MCF 10A (cell line): ENCODE data around the gene IL17REL. TPM values are rescaled to one million over a fixed set of nuclear protein-coding genes. Genes with fewer than 3 reads are reported as not detected.
"Not testable (repeated sequence)": the region's sequence is repeated elsewhere in the genome, so short reads cannot be mapped to it uniquely, and the experiment has no call there.

Experiments used
- BruUV-seq: library from RNA; stranded (reverse); fragments of 400-500 nt; replicated peaks from 2 replicates; lab custom pipeline; 2021; lab: Mats Ljungman, UMichigan
- CTCF ChIA-PET: fragments of 300-600 bp; sonication (Branson Sonifier 250); formaldehyde crosslinking; extraction: SDS; loops from one replicate; lab custom pipeline; 2021; ENCODE audit warnings: antibody characterized with exemption, inconsistent platforms; lab: Yijun Ruan, JAX
- POLR2A ChIA-PET: fragments of 300-600, 350-650 bp; sonication (Branson Sonifier 250); formaldehyde crosslinking; extraction: SDS; loops from one replicate; lab custom pipeline; 2020; ENCODE audit warnings: antibody characterized with exemption, inconsistent platforms; lab: Yijun Ruan, JAX
- DNase-seq: peaks from one replicate; pipeline ENCODE4 v3.0.0-alpha.2; 2018; ENCODE audit not compliant: unreplicated experiment
- H3K27ac Mint-ChIP-seq: one replicate; pipeline ENCODE4 v1.8.0; 2022; ENCODE audit warnings: mild to moderate bottlenecking, low read depth, mixed read lengths; ENCODE audit not compliant: unreplicated experiment
- H3K27me3 Mint-ChIP-seq: one replicate; pipeline ENCODE4 v1.8.0; 2022; ENCODE audit warnings: mixed read lengths; ENCODE audit not compliant: insufficient read depth, unreplicated experiment
- H3K36me3 Mint-ChIP-seq: one replicate; pipeline ENCODE4 v1.8.0; 2022; ENCODE audit warnings: mild to moderate bottlenecking, moderate library complexity, mixed read lengths; ENCODE audit not compliant: insufficient read depth, unreplicated experiment
- H3K4me1 Mint-ChIP-seq: one replicate; pipeline ENCODE4 v1.8.0; 2022; ENCODE audit warnings: mixed read lengths; ENCODE audit not compliant: insufficient read depth, unreplicated experiment
- H3K4me3 Mint-ChIP-seq: one replicate; pipeline ENCODE4 v1.8.0; 2022; ENCODE audit warnings: mild to moderate bottlenecking, moderate library complexity, mixed read lengths; ENCODE audit not compliant: unreplicated experiment
- H3K9me3 Mint-ChIP-seq: one replicate; pipeline ENCODE4 v1.8.0; 2022; ENCODE audit warnings: mixed read lengths; ENCODE audit not compliant: unreplicated experiment
- CTCF ChIP-seq: fragments of 200-600 bp; IDR thresholded peaks from one replicate; pipeline ENCODE4 v1.8.0; 2022; ENCODE audit warnings: antibody characterized with exemption, mild to moderate bottlenecking; ENCODE audit not compliant: unreplicated experiment
- intact Hi-C: fragments of 100-400 bp; cut with micrococcal nuclease; formaldehyde crosslinking; loops from 2 replicates; pipeline ENCODE4 v1.14.1; 2022
- microRNA-seq: library from miRNA; unstranded; fragments of <30 nt; microRNA quantifications from one replicate; pipeline ENCODE4 v1.2.0, GENCODE V29; 2022
- total RNA-seq: library from RNA; stranded (reverse); gene quantifications from 2 replicates; pipeline ENCODE4 v1.2.3, GENCODE V29; 2022

Gene IL17REL
- total RNA-seq, 1 experiment from 2014 or later = not detected

GRCh38 chr22:49946612-49947295 is 65.8 kb downstream of the IL17REL start:
- Mint-ChIP-seq H3K27ac (peak overlapping the region; percentile 49), H3K4me3 (peak overlapping the region; percentile 8), H3K36me3 (no peaks in the 10 kb centered on the region)

GRCh38 chr22:49945042-49945794 is 67.3 kb downstream of the IL17REL start:
- BruUV-seq, H3K4me1 Mint-ChIP-seq, H3K27me3 Mint-ChIP-seq, CTCF ChIA-PET, H3K9me3 Mint-ChIP-seq, H3K27ac Mint-ChIP-seq, intact Hi-C loops, H3K36me3 Mint-ChIP-seq, DNase-seq, H3K4me3 Mint-ChIP-seq: not testable (repeated sequence)
- POLR2A ChIA-PET = interaction anchor here (2.1 to 4.5 kb wide), 2 partner anchors 9 to 16 kb away, joined by 9 to 55 read pairs; partner anchors contain the start of gene PIM3

More at GRCh38 chr22:49946612-49947295, 65.8 kb downstream of the IL17REL start:
- POLR2A ChIA-PET = interaction anchor here (1.1 to 6.2 kb wide), 4 partner anchors 11 to 22 kb away, joined by 4 to 55 read pairs (median 28); partner anchors contain the start of gene PIM3
- intact Hi-C loops = no loop called here
- Mint-ChIP-seq H3K9me3 (no peaks in the 10 kb centered on the region), H3K27me3 (no peaks in the 10 kb centered on the region), H3K4me1 (peaks cover 13% of the 10 kb centered on the region)
- DNase-seq = no peak
- no peak for TF ChIP-seq CTCF
- BruUV-seq = no TSS peak
- CTCF ChIA-PET = interaction anchor here (0.6 to 4.2 kb wide), 4 partner anchors 15 to 81 kb away, joined by 3 to 16 read pairs (median 4); no protein-coding TSS in a partner anchor

Small RNAs within 50 kb of the gene (microRNA-seq; reads per million reads assigned to microRNA genes)
- not detected for gene MIR6821

Other genes with a start within 250 kb of the IL17REL start
- gene BRD1, start 184.9 kb downstream of the IL17REL start, total RNA-seq = 40.7 and 48.1 TPM in 2 replicates
- gene ZBED4, start 158.9 kb downstream of the IL17REL start, total RNA-seq = 15.9 and 16.4 TPM in 2 replicates
- gene ALG12, start 94.3 kb downstream of the IL17REL start, total RNA-seq = 16.6 and 18.2 TPM in 2 replicates
- 70.7 and 107 TPM in 2 replicates for gene CRELD2, start 94.1 kb downstream of the IL17REL start, total RNA-seq
- 56.3 and 73.5 TPM in 2 replicates for gene PIM3, start 52.0 kb downstream of the IL17REL start, total RNA-seq
- not detected in 2 replicates for gene TTLL8, start 45.5 kb upstream of the IL17REL start, total RNA-seq
- gene MLC1, start 72.7 kb upstream of the IL17REL start, total RNA-seq = not detected in 2 replicates
- gene MOV10L1, start 77.2 kb upstream of the IL17REL start, total RNA-seq = not detected in 2 replicates
- 0.77 and 2.7 TPM in 2 replicates for gene PANX2, start 158.0 kb upstream of the IL17REL start, total RNA-seq
- 60.6 and 63.8 TPM in 2 replicates for gene TRABD, start 173.1 kb upstream of the IL17REL start, total RNA-seq
- gene SELENOO, start 188.2 kb upstream of the IL17REL start, total RNA-seq = 16.1 and 21.9 TPM in 2 replicates
- 27.6 and 27.9 TPM in 2 replicates for gene TUBGCP6, start 232.3 kb upstream of the IL17REL start, total RNA-seq
- gene HDAC10, start 238.5 kb upstream of the IL17REL start, total RNA-seq = 27.5 and 29.2 TPM in 2 replicates
- 24.9 and 25.0 TPM in 2 replicates for gene MAPK12, start 248.9 kb upstream of the IL17REL start, total RNA-seq